Measurements from ENCODE around the gene NR2C2AP. TPM values are rescaled to one million over a fixed set of nuclear protein-coding genes. Genes with fewer than 3 reads are reported as not detected.

NR2C2AP gene
- total RNA-seq, 1 donor from 2014 or later = 37.1 TPM

DNA sequence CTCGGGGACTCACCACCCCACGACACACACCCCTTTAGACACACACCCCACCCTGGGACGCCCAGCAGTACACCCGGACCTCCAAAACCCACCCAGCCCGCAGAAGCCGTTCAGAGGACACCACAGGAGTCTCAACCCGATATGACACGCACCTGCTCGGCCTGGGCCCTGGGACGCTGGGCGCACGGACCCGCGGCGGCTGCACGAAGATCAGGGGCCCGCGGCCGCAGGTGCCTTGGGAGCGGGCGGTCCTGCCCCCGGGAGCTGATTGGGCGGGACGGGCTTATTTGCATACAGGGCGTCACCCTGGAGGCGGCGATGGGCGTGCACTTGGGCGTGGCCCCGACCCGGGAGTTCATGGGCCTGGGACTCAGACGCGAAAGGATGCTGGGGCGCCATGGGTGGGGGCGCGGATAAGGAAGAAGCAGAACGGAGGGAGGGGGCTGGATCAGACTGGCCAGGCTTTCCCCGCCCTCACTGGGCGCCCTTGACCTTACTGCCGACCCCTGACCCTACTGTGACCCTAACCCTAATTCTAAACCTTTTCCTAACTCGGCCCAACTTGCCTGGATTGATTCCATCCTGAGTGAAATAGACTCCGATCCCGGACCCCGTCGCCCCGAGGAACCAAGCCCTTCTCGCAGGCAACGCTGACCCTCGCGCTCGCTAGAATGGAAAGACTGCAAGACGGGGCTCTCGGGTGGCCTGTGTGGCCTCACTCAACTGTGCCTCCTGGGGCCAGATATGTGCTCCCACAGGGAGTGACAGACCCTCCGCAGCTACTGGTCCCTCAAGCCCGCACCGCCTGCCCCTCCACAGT, 33.0 kb downstream of the NR2C2AP start, which contains the start of gene MEF2B:
MEF2B (minus strand) TSS at position 211 of the 820 bp plus-strand sequence. CDS start 19,528 bp downstream, outside the sequence.
- TF ChIP-seq, protein P1, sequence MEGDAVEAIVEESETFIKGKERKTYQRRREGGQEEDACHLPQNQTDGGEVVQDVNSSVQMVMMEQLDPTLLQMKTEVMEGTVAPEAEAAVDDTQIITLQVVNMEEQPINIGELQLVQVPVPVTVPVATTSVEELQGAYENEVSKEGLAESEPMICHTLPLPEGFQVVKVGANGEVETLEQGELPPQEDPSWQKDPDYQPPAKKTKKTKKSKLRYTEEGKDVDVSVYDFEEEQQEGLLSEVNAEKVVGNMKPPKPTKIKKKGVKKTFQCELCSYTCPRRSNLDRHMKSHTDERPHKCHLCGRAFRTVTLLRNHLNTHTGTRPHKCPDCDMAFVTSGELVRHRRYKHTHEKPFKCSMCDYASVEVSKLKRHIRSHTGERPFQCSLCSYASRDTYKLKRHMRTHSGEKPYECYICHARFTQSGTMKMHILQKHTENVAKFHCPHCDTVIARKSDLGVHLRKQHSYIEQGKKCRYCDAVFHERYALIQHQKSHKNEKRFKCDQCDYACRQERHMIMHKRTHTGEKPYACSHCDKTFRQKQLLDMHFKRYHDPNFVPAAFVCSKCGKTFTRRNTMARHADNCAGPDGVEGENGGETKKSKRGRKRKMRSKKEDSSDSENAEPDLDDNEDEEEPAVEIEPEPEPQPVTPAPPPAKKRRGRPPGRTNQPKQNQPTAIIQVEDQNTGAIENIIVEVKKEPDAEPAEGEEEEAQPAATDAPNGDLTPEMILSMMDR (IDR thresholded peaks at IDR 0.05) = no peak
- Mint-ChIP-seq H3K4me3 (peak within 1 kb of the TSS; percentile 83), H3K9me3 (no peaks in the 10 kb centered on the region), H3K27ac (peak within 1 kb of the TSS; percentile 63), H3K27me3 (no peaks in the 10 kb centered on the region), H3K36me3 (ENCODE audit: low read depth) (peaks cover 2% of the 10 kb centered on the region), H3K4me1 (peaks cover 33% of the 10 kb centered on the region)
- peak; percentile 95 for ATAC-seq (ENCODE audit: low read depth)
- CTCF ChIA-PET = interaction anchor here (0.6 to 1.6 kb wide), 6 partner anchors 13 to 117 kb away, joined by 3 to 8 read pairs (median 4); no protein-coding TSS in a partner anchor
- POLR2A ChIA-PET = interaction anchor here (0.5 to 3.1 kb wide), 9 partner anchors 10 to 1492 kb away, joined by 3 to 48 read pairs (median 7); partner anchors contain the start of gene NR2C2AP
- DNase-seq = peak; percentile 89
- intact Hi-C loops (cut with micrococcal nuclease) = loop anchor here (1.0 kb wide), 3 partner anchors 10 to 24 kb away; no protein-coding TSS in a partner anchor

DNA sequence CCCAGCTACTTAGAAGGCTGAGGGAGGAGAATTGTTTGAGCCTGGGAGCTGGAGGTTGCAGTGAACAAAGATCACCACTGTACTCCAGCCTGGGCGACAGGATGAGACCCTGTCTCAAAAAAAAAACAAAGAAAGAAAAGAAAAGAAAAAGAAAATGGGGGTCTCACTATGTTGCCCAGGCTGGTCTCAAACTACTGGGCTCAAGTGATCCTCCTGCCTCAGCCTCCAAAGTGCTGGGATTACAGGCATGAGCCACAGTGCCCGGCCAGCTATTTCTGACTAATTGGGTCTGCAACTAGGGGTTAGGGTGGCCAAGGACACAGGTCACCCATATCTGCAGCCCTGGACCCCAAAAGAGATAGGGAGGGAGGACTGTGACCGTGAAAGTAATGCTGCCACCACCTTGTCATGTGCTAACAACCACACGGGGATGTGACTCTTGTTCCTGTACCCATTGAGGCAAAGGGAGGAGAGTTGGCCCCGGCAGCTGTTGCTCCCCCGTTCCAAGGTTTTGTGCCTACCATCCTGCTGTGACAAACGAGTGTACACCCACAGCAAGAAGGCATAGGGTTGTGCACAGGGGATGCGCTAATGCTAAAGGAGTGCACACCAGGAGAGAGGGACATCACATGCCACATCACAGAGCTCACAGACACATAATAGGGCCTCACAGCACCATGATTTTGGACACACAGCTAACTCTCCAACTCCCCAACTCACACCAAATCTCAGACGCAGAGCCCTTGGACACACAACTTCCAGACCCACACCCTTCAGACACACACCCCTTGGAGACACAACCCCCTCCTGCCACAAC, 33.8 kb downstream of the NR2C2AP start:
- ChIA-PET CTCF (interaction anchor here (1.0 to 1.6 kb wide), 5 partner anchors 14 to 116 kb away, joined by 3 to 8 read pairs (median 5); no protein-coding TSS in a partner anchor), POLR2A (interaction anchor here (0.5 to 3.1 kb wide), 7 partner anchors 9 to 281 kb away, joined by 3 to 48 read pairs (median 9); partner anchors contain the start of gene NR2C2AP)
- TF ChIP-seq, protein P1 (IDR thresholded peaks at IDR 0.05) = no peak
- no peaks in the 10 kb centered on the region for H3K36me3 Mint-ChIP-seq (ENCODE audit: low read depth)
- intact Hi-C loops (cut with micrococcal nuclease) = loop anchor here (1.0 kb wide), 3 partner anchors 9 to 23 kb away; no protein-coding TSS in a partner anchor
- DNase-seq = no peak
- H3K4me3 Mint-ChIP-seq = peak overlapping the region; percentile 83
- peaks cover 32% of the 10 kb centered on the region for H3K4me1 Mint-ChIP-seq
- no peaks in the 10 kb centered on the region for H3K9me3 Mint-ChIP-seq
- no peak overlapping the region for H3K27ac Mint-ChIP-seq
- no peaks in the 10 kb centered on the region for H3K27me3 Mint-ChIP-seq
- peak; percentile 9 for ATAC-seq (ENCODE audit: low read depth)

DNA sequence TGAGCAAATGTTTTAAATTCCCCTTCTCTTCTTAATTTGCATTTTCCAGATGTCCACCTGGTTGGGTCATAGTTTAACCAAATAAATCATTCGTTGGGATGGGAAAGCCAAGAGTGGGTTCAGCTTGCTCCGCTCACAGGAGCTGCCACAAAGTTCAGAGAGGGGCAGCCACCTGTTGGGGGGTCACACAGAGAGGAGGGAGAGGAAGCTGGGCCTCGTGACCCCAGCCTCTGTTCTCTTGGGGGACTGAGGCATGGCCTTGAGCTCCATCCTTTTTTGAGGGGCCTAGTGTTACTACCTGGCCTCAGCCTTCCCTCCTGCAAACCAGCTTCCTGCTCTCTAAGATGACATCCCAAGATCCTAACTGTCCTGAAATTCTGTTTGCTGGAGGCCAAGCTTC, 35.6 kb downstream of the NR2C2AP start:
- peaks cover 35% of the 10 kb centered on the region for H3K4me1 Mint-ChIP-seq
- H3K9me3 Mint-ChIP-seq = no peaks in the 10 kb centered on the region
- ATAC-seq (ENCODE audit: low read depth) (no peak), DNase-seq (no peak)
- ChIA-PET POLR2A (interaction anchor here (1.0 to 1.4 kb wide), 2 partner anchors 9 to 12 kb away, joined by 3 to 4 read pairs; no protein-coding TSS in a partner anchor), CTCF (no interaction called here)
- TF ChIP-seq, protein P1 (IDR thresholded peaks at IDR 0.05) = no peak
- no peaks in the 10 kb centered on the region for H3K27me3 Mint-ChIP-seq
- H3K4me3 Mint-ChIP-seq = no peak overlapping the region
- intact Hi-C loops (cut with micrococcal nuclease) = no loop called here
- H3K36me3 Mint-ChIP-seq (ENCODE audit: low read depth) = no peaks in the 10 kb centered on the region
- H3K27ac Mint-ChIP-seq = no peak overlapping the region

DNA sequence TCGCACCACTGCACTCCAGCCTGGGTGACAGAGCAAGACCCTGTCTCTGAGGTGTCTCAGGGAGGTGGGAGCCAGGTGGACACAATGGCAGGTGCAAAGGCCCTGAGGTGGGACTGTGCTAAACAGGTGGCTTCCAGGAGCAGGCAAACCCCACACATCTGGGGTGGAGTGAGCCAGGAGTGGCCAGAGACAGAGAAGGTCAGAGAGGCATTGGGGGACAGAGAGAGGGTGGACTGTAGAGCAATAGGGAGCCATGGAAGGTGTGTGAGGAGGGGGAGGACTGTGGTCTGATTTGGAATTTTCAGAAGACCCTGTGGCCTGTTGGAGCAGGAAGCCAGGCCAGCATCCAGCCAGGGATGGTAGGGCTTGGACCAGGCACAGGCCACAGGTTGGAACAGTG, 37.8 kb downstream of the NR2C2AP start:
- no peak for DNase-seq
- no peaks in the 10 kb centered on the region for H3K9me3 Mint-ChIP-seq
- no peak for ATAC-seq (ENCODE audit: low read depth)
- ChIA-PET POLR2A (no interaction called here), CTCF (interaction anchor here (2.6 kb wide), 1 partner anchor 9 kb away, joined by 10 read pairs; no protein-coding TSS in a partner anchor)
- H3K27ac Mint-ChIP-seq = no peak overlapping the region
- intact Hi-C loops (cut with micrococcal nuclease) = no loop called here
- no peak overlapping the region for H3K4me3 Mint-ChIP-seq
- H3K36me3 Mint-ChIP-seq (ENCODE audit: low read depth) = no peaks in the 10 kb centered on the region
- H3K4me1 Mint-ChIP-seq = peaks cover 38% of the 10 kb centered on the region
- TF ChIP-seq, protein P1 (IDR thresholded peaks at IDR 0.05) = no peak
- no peaks in the 10 kb centered on the region for H3K27me3 Mint-ChIP-seq
